PC-9 (cell line): Measurements from ENCODE around the gene UTS2R.
"Not testable (repeated sequence)": the region's sequence is repeated elsewhere in the genome, so short reads cannot be mapped to it uniquely, and the experiment has no call there.

ENCODE experiments used
- CTCF ChIP-seq: fragments of 200-600 bp; sonication (generic); conservative IDR thresholded peaks from 2 replicates; pipeline ENCODE4 v1.6.1; 2017; ENCODE audit warnings: mixed run types, antibody characterized with exemption, mild to moderate bottlenecking, moderate library complexity
- EZH2 ChIP-seq: fragments of 200-600 bp; sonication (generic); IDR thresholded peaks from 2 replicates; pipeline ENCODE4 v1.8.0; 2017; ENCODE audit warnings: antibody characterized with exemption, low read depth

GRCh38 chr17:82347994-82348393 lies 23.6 kb upstream of the UTS2R start:
- not testable (repeated sequence) for TF ChIP-seq CTCF, EZH2
